ENCODE results near the gene TMTC2. TPM values are rescaled to one million over a fixed set of nuclear protein-coding genes. Genes with fewer than 3 reads are reported as not detected.
A peak's percentile ranks its signal among the peaks of the same experiment; 100 is the strongest.

Gene TMTC2
- total RNA-seq, 4 donors from 2014 or later, result 18.8 to 30.7 (median 21.0) TPM

GRCh38 chr12:82789674-82790073 is 103.0 kb downstream of the TMTC2 start:
- DNase-seq, result no peak
- no peak for TF ChIP-seq POLR2A (IDR thresholded peaks at IDR 0.05)
- TF ChIP-seq CTCF (IDR thresholded peaks at IDR 0.05), result no peak
- Histone ChIP-seq H3K9me3 (no peaks in the 10 kb centered on the region), H3K4me3 (replicated peaks in 1 of 3) (no peak overlapping the region), H3K36me3 (no peaks in the 10 kb centered on the region), H3K27ac (no peak overlapping the region), H3K27me3 (no peaks in the 10 kb centered on the region), H3K4me1 (no peaks in the 10 kb centered on the region)
- intact Hi-C loops (cut with DNase I), result no loop called here

- Histone ChIP-seq H3K36me3 (no peaks in the 10 kb centered on the region), H3K27ac (no peak overlapping the region), H3K9me3 (no peaks in the 10 kb centered on the region), H3K4me1 (no peaks in the 10 kb centered on the region), H3K4me3 (replicated peaks in 1 of 3) (no peak overlapping the region), H3K27me3 (no peaks in the 10 kb centered on the region)
- peak; percentile 20 to 37 for DNase-seq
- 73 to 75% methylated on average over 8 of the region's 8 CpGs for WGBS, 2 donors
- TF ChIP-seq CTCF (IDR thresholded peaks at IDR 0.05), result no peak
- no peak for TF ChIP-seq POLR2A (IDR thresholded peaks at IDR 0.05)
- intact Hi-C loops (cut with DNase I), result no loop called here
Measured at GRCh38 chr12:82793751-82794281, 107.1 kb downstream of the TMTC2 start.

DNA sequence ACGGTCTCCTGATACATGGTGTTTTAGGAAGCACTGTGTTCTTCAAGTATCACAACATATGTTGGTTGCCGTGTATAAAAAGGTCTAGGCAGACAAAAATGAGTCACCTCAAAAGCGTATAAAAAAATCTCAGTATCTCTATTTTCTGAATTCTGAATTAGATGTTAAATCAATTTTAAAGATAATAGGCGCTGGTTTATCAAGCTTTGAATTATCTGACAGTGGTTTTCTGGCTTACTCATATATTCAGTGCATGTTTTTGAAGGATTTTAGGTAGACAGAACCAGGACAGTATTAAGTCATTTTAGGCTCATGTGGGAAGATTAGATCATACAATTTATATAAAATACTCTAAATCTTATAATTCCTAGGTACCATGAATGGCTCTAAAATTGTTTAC is 110.8 kb downstream of the TMTC2 start:
- 96 to 99% methylated on average over 4 of the region's 4 CpGs for WGBS, 2 donors

DNA sequence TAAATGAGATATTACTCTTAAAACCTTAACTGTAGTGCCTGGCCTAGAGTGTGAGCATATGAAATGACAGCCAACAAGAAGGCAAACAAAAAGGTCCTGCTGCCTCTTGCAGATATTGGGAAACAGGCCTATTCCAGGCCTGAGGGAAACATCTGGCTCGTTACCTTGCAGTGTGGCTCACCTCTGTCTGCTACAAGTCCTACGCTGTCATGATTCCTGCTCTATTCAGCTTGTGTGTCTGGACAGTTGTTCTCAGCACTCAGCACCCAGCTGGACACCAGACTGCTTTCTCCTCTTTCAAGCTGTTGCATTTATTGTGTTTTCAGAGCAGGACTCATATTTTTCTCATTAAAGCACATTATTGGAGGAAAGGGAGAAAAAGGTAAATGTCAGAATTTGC is 113.5 kb downstream of the TMTC2 start:
- Histone ChIP-seq H3K4me1 (no peaks in the 10 kb centered on the region), H3K4me3 (replicated peaks in 1 of 3) (no peak overlapping the region), H3K27me3 (no peaks in the 10 kb centered on the region), H3K9me3 (no peaks in the 10 kb centered on the region), H3K27ac (no peak overlapping the region), H3K36me3 (no peaks in the 10 kb centered on the region)
- no peak for DNase-seq
- WGBS, 2 donors, result 96 to 100% methylated on average over 2 of the region's 2 CpGs
- TF ChIP-seq CTCF (IDR thresholded peaks at IDR 0.05), result no peak
- TF ChIP-seq POLR2A (IDR thresholded peaks at IDR 0.05), result no peak
- intact Hi-C loops (cut with DNase I), result no loop called here

More for the DNA sequence above, 110.8 kb downstream of the TMTC2 start:
- Histone ChIP-seq H3K27ac (no peak overlapping the region), H3K4me3 (replicated peaks in 1 of 3) (no peak overlapping the region), H3K9me3 (no peaks in the 10 kb centered on the region), H3K4me1 (no peaks in the 10 kb centered on the region), H3K27me3 (no peaks in the 10 kb centered on the region), H3K36me3 (no peaks in the 10 kb centered on the region)
- intact Hi-C loops (cut with DNase I), result no loop called here
- DNase-seq, result no peak
- no peak for TF ChIP-seq CTCF (IDR thresholded peaks at IDR 0.05)

DNA sequence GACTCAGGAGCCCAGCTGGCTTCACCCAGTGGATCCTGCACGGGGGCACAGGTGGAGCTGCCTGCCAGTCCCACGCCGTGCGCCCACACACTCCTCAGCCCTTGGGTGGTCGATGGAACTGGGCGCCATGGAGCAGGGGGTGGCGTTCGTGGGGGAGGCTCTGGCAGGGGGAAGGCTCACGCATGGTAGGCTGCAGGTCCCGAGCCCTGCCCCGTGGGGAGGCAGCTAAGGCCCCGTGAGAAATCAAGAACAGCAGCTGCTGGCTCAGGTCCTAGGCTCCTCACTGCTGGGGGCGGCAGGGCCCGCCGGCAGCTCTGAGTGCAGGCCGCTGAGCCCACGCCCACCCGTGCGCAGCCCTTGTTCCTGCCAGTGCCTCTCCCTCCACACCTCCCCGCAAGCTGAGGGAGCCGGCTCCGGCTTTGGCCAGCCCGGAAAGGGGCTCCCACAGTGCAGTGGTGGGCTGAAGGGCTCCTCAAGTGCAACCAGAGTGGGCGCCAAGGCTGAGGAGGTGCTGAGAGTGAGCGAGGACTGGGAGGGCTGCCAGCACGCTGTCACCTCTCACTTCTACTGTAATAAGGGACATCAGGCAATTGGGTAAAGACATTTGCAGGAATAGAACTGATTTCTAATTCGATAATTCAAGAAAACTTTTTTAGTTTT is 115.4 kb downstream of the TMTC2 start:
- DNase-seq, result no peak
- Histone ChIP-seq H3K9me3 (no peaks in the 10 kb centered on the region), H3K36me3 (no peaks in the 10 kb centered on the region), H3K4me3 (replicated peaks in 1 of 3) (no peak overlapping the region), H3K27me3 (no peaks in the 10 kb centered on the region), H3K27ac (no peak overlapping the region), H3K4me1 (no peaks in the 10 kb centered on the region)
- WGBS, 2 donors, result 88 to 92% methylated on average over 7 to 10 of the region's 27 CpGs
- TF ChIP-seq CTCF (IDR thresholded peaks at IDR 0.05), result no peak
- TF ChIP-seq POLR2A (IDR thresholded peaks at IDR 0.05), result no peak
- intact Hi-C loops (cut with DNase I), result no loop called here
